Neural cell (in vitro differentiated cells): ENCODE results near the gene SYNGR4.

Experiments
- CTCF ChIP-seq: fragments of 450-650 bp; IDR thresholded peaks from 2 replicates; pipeline ENCODE4 v1.5.1; 2014; ENCODE audit warnings: antibody characterized with exemption, mild to moderate bottlenecking, moderate library complexity; ENCODE audit not compliant: poor library complexity, severe bottlenecking
- EP300 ChIP-seq: fragments of 450-650 bp; conservative IDR thresholded peaks from 2 replicates; pipeline ENCODE4 v1.6.1; 2014; ENCODE audit warnings: antibody characterized with exemption, mild to moderate bottlenecking, moderate library complexity; ENCODE audit not compliant: poor library complexity, severe bottlenecking
- POLR2AphosphoS5 ChIP-seq: IDR thresholded peaks from 2 replicates; pipeline ENCODE4 v1.6.1; 2012
- REST ChIP-seq: IDR thresholded peaks from 2 replicates; pipeline ENCODE4 v1.6.1; 2012; ENCODE audit warnings: borderline replicate concordance
- SMC3 ChIP-seq: fragments of 450-650 bp; conservative IDR thresholded peaks from 2 replicates; pipeline ENCODE4 v1.6.1; 2014; ENCODE audit warnings: antibody characterized with exemption, mild to moderate bottlenecking, moderate library complexity; ENCODE audit not compliant: poor library complexity

DNA sequence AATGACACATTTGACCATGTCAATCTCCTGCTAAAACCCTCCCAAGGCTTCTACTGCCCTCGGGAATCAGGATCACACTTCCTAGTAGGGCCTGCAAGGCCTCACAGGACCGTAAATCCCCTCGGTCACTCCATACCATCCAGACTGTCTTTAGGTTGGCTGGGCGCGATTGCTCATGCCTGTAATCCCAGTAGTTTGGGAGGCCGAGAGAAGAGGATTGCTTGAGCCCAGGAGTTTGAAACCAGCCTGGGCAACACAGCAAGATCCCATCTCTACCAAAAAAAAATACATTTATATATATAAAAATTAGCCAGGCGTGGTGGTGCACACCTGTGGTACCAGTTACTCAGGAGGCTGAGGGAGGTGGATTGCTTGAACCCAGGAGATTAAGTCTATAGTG is 15.4 kb upstream of the SYNGR4 start:
- TF ChIP-seq CTCF (no peak), POLR2AphosphoS5 (no peak), REST (no peak), SMC3 (no peak), EP300 (no peak)
